ENCODE data around the gene ZNF729. TPM values are rescaled to one million over a fixed set of nuclear protein-coding genes. Genes with fewer than 3 reads are reported as not detected.

ZNF729 gene
- total and polyA plus RNA-seq, 10 of the 15 experiments (the other 5 are each of a cell fraction or from before 2014, with no cell fraction given): not detected

DNA sequence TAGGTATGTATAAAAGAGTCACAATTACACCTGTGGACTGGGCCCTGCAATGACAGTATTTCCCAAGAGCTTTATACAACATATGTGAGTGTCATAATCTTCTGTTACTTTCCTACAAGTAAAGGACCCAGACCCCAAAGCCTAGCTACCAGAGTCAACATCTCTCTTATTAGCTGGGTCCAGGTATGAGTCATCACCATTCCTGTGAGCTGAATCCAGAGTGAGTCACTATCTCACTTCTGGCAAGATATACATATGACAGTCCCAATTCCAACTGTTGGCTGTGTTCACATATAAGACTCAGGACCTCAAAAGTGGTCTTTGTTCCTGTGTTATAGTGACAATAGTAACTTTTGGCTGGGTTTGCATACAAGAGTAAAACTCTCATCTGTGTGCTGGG lies 46.7 kb downstream of the ZNF729 start:
- Histone ChIP-seq H4K20me1 (ENCODE audit: control insufficient read depth, insufficient read depth) (no peaks in the 10 kb centered on the region), H3K9ac (ENCODE audit: control insufficient read depth, insufficient read depth, low read length) (no peak overlapping the region), H3K9me3 (replicated peaks; ENCODE audit: control insufficient read depth, insufficient read depth, low read length) (no peaks in the 10 kb centered on the region; the same call in 2 of the 3 replicates), H3K79me2 (ENCODE audit: control insufficient read depth, insufficient read depth, low read length) (no peaks in the 10 kb centered on the region), H3K4me3 (no peak overlapping the region), H3K4me2 (ENCODE audit: control insufficient read depth, insufficient read depth) (no peak overlapping the region), H3K27me3 (replicated peaks in 1 of 2; ENCODE audit: control insufficient read depth in 2 of 2, insufficient read depth in 2 of 2, low read length in 1 of 2) (no peaks in the 10 kb centered on the region), H3K27ac (ENCODE audit: control insufficient read depth, insufficient read depth) (no peak overlapping the region), H3K36me3 (ENCODE audit: control insufficient read depth in 2 of 2, insufficient read depth in 2 of 2, low read length in 1 of 2) (no peaks in the 10 kb centered on the region), H3K4me1 (ENCODE audit: control insufficient read depth, insufficient read depth, low read length) (no peaks in the 10 kb centered on the region), H2AFZ (ENCODE audit: control insufficient read depth, low read depth, low read length) (no peak overlapping the region)
- no TSS peak for BruUV-seq (replicated peaks)
- intact Hi-C loops (cut with micrococcal nuclease; ENCODE audit: unreplicated experiment): no loop called here
- in situ Hi-C loops (cut with MboI): no loop called here
- no peak for ATAC-seq
- no peak for FAIRE-seq
- ChIA-PET RAD21 (ENCODE audit: unreplicated experiment) (no interaction called here), CTCF (no interaction called here), SMC1A (ENCODE audit: uncharacterized antibody, unreplicated experiment) (interaction anchor here (0.5 kb wide), 1 partner anchor 229 kb away, joined by 3 read pairs; no protein-coding TSS in a partner anchor), POLR2A (no interaction called here)
- TF ChIP-seq JUNB (IDR thresholded peaks at IDR 0.05): no peak
- no peak for TF ChIP-seq MEF2A (IDR thresholded peaks at IDR 0.05; ENCODE audit: insufficient read depth, low read depth, low read length)
- TF ChIP-seq, protein P1, sequence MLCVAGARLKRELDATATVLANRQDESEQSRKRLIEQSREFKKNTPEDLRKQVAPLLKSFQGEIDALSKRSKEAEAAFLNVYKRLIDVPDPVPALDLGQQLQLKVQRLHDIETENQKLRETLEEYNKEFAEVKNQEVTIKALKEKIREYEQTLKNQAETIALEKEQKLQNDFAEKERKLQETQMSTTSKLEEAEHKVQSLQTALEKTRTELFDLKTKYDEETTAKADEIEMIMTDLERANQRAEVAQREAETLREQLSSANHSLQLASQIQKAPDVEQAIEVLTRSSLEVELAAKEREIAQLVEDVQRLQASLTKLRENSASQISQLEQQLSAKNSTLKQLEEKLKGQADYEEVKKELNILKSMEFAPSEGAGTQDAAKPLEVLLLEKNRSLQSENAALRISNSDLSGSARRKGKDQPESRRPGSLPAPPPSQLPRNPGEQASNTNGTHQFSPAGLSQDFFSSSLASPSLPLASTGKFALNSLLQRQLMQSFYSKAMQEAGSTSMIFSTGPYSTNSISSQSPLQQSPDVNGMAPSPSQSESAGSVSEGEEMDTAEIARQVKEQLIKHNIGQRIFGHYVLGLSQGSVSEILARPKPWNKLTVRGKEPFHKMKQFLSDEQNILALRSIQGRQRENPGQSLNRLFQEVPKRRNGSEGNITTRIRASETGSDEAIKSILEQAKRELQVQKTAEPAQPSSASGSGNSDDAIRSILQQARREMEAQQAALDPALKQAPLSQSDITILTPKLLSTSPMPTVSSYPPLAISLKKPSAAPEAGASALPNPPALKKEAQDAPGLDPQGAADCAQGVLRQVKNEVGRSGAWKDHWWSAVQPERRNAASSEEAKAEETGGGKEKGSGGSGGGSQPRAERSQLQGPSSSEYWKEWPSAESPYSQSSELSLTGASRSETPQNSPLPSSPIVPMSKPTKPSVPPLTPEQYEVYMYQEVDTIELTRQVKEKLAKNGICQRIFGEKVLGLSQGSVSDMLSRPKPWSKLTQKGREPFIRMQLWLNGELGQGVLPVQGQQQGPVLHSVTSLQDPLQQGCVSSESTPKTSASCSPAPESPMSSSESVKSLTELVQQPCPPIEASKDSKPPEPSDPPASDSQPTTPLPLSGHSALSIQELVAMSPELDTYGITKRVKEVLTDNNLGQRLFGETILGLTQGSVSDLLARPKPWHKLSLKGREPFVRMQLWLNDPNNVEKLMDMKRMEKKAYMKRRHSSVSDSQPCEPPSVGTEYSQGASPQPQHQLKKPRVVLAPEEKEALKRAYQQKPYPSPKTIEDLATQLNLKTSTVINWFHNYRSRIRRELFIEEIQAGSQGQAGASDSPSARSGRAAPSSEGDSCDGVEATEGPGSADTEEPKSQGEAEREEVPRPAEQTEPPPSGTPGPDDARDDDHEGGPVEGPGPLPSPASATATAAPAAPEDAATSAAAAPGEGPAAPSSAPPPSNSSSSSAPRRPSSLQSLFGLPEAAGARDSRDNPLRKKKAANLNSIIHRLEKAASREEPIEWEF (IDR thresholded peaks at IDR 0.05; ENCODE audit: insufficient replicate concordance, low read depth, low read length): no peak
- no peak for TF ChIP-seq GATAD2B (conservative IDR thresholded peaks at IDR 0.05; ENCODE audit: low read depth)
- no peak for TF ChIP-seq PML (IDR thresholded peaks at IDR 0.05; ENCODE audit: low read length)
- TF ChIP-seq HCFC1 (IDR thresholded peaks at IDR 0.05; ENCODE audit: low read length): no peak
- TF ChIP-seq ZSCAN29 (IDR thresholded peaks at IDR 0.05): no peak
- no peak for TF ChIP-seq SMAD5 (IDR thresholded peaks at IDR 0.05; ENCODE audit: low read depth)
- TF ChIP-seq, protein P2, sequence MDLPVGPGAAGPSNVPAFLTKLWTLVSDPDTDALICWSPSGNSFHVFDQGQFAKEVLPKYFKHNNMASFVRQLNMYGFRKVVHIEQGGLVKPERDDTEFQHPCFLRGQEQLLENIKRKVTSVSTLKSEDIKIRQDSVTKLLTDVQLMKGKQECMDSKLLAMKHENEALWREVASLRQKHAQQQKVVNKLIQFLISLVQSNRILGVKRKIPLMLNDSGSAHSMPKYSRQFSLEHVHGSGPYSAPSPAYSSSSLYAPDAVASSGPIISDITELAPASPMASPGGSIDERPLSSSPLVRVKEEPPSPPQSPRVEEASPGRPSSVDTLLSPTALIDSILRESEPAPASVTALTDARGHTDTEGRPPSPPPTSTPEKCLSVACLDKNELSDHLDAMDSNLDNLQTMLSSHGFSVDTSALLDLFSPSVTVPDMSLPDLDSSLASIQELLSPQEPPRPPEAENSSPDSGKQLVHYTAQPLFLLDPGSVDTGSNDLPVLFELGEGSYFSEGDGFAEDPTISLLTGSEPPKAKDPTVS (IDR thresholded peaks at IDR 0.05; ENCODE audit: low read depth, low read length): no peak
- TF ChIP-seq, protein P3, sequence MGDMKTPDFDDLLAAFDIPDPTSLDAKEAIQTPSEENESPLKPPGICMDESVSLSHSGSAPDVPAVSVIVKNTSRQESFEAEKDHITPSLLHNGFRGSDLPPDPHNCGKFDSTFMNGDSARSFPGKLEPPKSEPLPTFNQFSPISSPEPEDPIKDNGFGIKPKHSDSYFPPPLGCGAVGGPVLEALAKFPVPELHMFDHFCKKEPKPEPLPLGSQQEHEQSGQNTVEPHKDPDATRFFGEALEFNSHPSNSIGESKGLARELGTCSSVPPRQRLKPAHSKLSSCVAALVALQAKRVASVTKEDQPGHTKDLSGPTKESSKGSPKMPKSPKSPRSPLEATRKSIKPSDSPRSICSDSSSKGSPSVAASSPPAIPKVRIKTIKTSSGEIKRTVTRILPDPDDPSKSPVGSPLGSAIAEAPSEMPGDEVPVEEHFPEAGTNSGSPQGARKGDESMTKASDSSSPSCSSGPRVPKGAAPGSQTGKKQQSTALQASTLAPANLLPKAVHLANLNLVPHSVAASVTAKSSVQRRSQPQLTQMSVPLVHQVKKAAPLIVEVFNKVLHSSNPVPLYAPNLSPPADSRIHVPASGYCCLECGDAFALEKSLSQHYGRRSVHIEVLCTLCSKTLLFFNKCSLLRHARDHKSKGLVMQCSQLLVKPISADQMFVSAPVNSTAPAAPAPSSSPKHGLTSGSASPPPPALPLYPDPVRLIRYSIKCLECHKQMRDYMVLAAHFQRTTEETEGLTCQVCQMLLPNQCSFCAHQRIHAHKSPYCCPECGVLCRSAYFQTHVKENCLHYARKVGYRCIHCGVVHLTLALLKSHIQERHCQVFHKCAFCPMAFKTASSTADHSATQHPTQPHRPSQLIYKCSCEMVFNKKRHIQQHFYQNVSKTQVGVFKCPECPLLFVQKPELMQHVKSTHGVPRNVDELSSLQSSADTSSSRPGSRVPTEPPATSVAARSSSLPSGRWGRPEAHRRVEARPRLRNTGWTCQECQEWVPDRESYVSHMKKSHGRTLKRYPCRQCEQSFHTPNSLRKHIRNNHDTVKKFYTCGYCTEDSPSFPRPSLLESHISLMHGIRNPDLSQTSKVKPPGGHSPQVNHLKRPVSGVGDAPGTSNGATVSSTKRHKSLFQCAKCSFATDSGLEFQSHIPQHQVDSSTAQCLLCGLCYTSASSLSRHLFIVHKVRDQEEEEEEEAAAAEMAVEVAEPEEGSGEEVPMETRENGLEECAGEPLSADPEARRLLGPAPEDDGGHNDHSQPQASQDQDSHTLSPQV (IDR thresholded peaks at IDR 0.05): no peak
- no peak for TF ChIP-seq SMAD1 (IDR thresholded peaks at IDR 0.05; ENCODE audit: low read depth, partially characterized antibody)
- no peak for DNase-seq (ENCODE audit: low read depth, low spot score)
